Mesendoderm (in vitro differentiated cells): Measurements from ENCODE around the gene AIRE.

Source experiments
- DNase-seq: peaks from one replicate; pipeline ENCODE4 v3.0.0; 2013
- H2AK5ac ChIP-seq: 2 replicates; pipeline ENCODE4 v1.6.1; 2013; ENCODE audit warnings: low read length, inconsistent platforms
- H2BK120ac ChIP-seq: 2 replicates; pipeline ENCODE4 v1.6.1; 2013; ENCODE audit warnings: low read depth, mild to moderate bottlenecking, low read length, moderate library complexity, mixed read lengths
- H2BK15ac ChIP-seq: replicated peaks from 2 replicates; pipeline ENCODE4 v1.6.1; 2013; ENCODE audit warnings: low read depth, mild to moderate bottlenecking, moderate library complexity
- H2BK5ac ChIP-seq: 2 replicates; pipeline ENCODE4 v1.6.1; 2013; ENCODE audit warnings: low read length, inconsistent platforms
- H3K18ac ChIP-seq: 2 replicates; pipeline ENCODE4 v1.6.1; 2013; ENCODE audit warnings: mild to moderate bottlenecking, low read length, mixed read lengths
- H3K23ac ChIP-seq: one replicate; pipeline ENCODE4 v1.6.1; 2013; ENCODE audit warnings: low read length
- H3K27ac ChIP-seq: 2 replicates; pipeline ENCODE4 v1.5.1; 2013; ENCODE audit warnings: low read depth, mild to moderate bottlenecking, inconsistent platforms, low read length, moderate library complexity
- H3K27me3 ChIP-seq: 2 replicates; pipeline ENCODE4 v1.6.1; 2013; ENCODE audit warnings: low read length, control low read depth, mild to moderate bottlenecking, inconsistent platforms; ENCODE audit not compliant: insufficient read depth, poor library complexity
- H3K36me3 ChIP-seq: 2 replicates; pipeline ENCODE4 v1.6.1; 2013; ENCODE audit warnings: low read length, inconsistent platforms; ENCODE audit not compliant: control insufficient read depth, insufficient read depth
- H3K4ac ChIP-seq: one replicate; pipeline ENCODE4 v1.6.1; 2013; ENCODE audit warnings: low read depth, mild to moderate bottlenecking, low read length, moderate library complexity
- H3K4me1 ChIP-seq: 2 replicates; pipeline ENCODE4 v1.6.1; 2013; ENCODE audit warnings: low read depth, low read length, inconsistent platforms; ENCODE audit not compliant: control insufficient read depth
- H3K4me2 ChIP-seq: 2 replicates; pipeline ENCODE4 v1.6.1; 2013; ENCODE audit warnings: low read length
- H3K4me3 ChIP-seq: 2 replicates; pipeline ENCODE4 v1.5.1; 2013; ENCODE audit warnings: mild to moderate bottlenecking, low read length
- H3K56ac ChIP-seq: one replicate; pipeline ENCODE4 v1.6.1; 2013; ENCODE audit warnings: low read length
- H3K79me1 ChIP-seq: 2 replicates; pipeline ENCODE4 v1.6.1; 2013; ENCODE audit warnings: low read length, inconsistent platforms
- H3K79me2 ChIP-seq: 2 replicates; pipeline ENCODE4 v1.6.1; 2013; ENCODE audit warnings: mild to moderate bottlenecking, low read length; ENCODE audit not compliant: control insufficient read depth, insufficient read depth
- H3K9ac ChIP-seq: 2 replicates; pipeline ENCODE4 v1.6.1; 2013; ENCODE audit warnings: low read length, inconsistent platforms
- H4K5ac ChIP-seq: one replicate; pipeline ENCODE4 v1.6.1; 2013; ENCODE audit warnings: low read length
- H4K8ac ChIP-seq: one replicate; pipeline ENCODE4 v1.6.1; 2013; ENCODE audit warnings: low read depth, mild to moderate bottlenecking, control low read depth, low read length, moderate library complexity
- WGBS: extraction: QIAGEN DNeasy Blood & Tissue Kit; methylation state at CpG from one replicate; pipeline ENCODE4 v1.1.7; 2013; ENCODE audit warnings: low lambda C conversion rate, missing lambda C conversion rate; ENCODE audit not compliant: insufficient coverage; ENCODE audit errors: extremely low coverage; 5-methylcytosine and 5-hydroxymethylcytosine counted together

AIRE gene

DNA sequence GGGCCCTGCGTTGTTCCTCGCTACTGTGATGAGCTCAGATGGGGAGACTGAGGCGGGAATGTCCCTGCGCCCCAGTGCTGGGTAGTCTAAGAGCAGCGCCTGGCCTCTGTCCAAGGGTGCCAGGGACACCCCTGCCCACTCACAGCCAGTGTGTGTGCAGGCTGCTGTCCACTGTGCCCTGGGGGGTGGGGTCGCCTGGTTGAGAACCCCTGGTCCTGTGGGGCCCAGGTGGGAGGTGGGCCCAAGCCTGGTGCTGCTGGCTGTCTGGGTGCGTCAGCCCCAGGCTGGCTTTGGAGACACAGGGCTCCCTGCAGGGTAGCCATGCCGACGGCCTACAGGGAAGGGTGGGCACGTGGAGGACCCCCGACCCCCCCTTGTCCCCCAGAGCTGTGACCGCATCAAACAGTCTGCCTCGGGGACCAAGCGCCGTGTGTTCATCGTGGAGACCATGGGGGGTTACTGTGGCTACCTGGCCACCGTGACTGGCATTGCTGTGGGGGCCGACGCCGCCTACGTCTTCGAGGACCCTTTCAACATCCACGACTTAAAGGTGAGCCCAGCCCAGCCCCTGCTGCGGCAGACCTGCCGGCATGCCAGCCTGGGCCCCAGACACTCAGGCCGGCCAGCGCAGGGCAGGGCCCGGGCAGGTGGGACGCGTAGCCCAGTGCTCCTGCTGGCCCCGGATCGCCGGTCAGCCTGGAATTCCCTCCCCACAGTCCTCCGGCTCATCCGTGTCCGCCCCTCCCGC is 38.6 kb downstream of the AIRE start:
- Histone ChIP-seq H3K79me1 (no peaks in the 10 kb centered on the region), H2AK5ac (no peak overlapping the region), H3K4ac (no peak overlapping the region), H3K79me2 (no peaks in the 10 kb centered on the region), H2BK5ac (no peak overlapping the region), H3K4me3 (no peak overlapping the region), H3K27ac (no peak overlapping the region), H3K4me2 (no peak overlapping the region), H3K36me3 (peaks cover 2% of the 10 kb centered on the region), H3K4me1 (no peaks in the 10 kb centered on the region), H3K27me3 (no peaks in the 10 kb centered on the region), H4K8ac (no peak overlapping the region), H3K18ac (no peak overlapping the region), H2BK15ac (no peak overlapping the region), H3K9ac (no peak overlapping the region), H2BK120ac (no peak overlapping the region), H4K5ac (no peak overlapping the region), H3K23ac (no peak overlapping the region), H3K56ac (no peak overlapping the region)
- no CpG with 5 or more reads among the region's 37 CpGs for WGBS
- no peak for DNase-seq

DNA sequence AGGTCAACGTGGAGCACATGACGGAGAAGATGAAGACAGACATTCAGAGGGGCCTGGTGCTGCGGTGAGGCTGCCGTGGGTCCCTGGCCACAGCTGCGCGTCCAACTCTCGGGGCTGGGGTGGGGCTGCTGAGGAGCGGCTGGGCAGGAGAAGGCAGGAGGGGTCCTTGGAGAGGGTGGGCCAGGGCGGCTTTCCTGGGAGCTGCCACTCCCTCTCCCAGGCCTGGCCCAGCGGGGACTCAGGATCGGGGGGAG is 39.1 kb downstream of the AIRE start:
- no peaks in the 10 kb centered on the region for H3K4me1 ChIP-seq
- H3K4me2 ChIP-seq, result no peak overlapping the region
- H2BK120ac ChIP-seq, result no peak overlapping the region
- no peak overlapping the region for H2BK15ac ChIP-seq
- H3K27me3 ChIP-seq, result no peaks in the 10 kb centered on the region
- H2BK5ac ChIP-seq, result no peak overlapping the region
- WGBS, result no CpG with 5 or more reads among the region's 11 CpGs
- H4K5ac ChIP-seq, result no peak overlapping the region
- H4K8ac ChIP-seq, result no peak overlapping the region
- H3K18ac ChIP-seq, result no peak overlapping the region
- no peak overlapping the region for H3K9ac ChIP-seq
- H3K4ac ChIP-seq, result no peak overlapping the region
- no peak overlapping the region for H3K4me3 ChIP-seq
- H3K79me2 ChIP-seq, result no peaks in the 10 kb centered on the region
- no peak overlapping the region for H3K27ac ChIP-seq
- no peak overlapping the region for H3K23ac ChIP-seq
- no peak overlapping the region for H2AK5ac ChIP-seq
- no peak overlapping the region for H3K56ac ChIP-seq
- no peaks in the 10 kb centered on the region for H3K79me1 ChIP-seq
- H3K36me3 ChIP-seq, result peaks cover 2% of the 10 kb centered on the region
- DNase-seq, result no peak

DNA sequence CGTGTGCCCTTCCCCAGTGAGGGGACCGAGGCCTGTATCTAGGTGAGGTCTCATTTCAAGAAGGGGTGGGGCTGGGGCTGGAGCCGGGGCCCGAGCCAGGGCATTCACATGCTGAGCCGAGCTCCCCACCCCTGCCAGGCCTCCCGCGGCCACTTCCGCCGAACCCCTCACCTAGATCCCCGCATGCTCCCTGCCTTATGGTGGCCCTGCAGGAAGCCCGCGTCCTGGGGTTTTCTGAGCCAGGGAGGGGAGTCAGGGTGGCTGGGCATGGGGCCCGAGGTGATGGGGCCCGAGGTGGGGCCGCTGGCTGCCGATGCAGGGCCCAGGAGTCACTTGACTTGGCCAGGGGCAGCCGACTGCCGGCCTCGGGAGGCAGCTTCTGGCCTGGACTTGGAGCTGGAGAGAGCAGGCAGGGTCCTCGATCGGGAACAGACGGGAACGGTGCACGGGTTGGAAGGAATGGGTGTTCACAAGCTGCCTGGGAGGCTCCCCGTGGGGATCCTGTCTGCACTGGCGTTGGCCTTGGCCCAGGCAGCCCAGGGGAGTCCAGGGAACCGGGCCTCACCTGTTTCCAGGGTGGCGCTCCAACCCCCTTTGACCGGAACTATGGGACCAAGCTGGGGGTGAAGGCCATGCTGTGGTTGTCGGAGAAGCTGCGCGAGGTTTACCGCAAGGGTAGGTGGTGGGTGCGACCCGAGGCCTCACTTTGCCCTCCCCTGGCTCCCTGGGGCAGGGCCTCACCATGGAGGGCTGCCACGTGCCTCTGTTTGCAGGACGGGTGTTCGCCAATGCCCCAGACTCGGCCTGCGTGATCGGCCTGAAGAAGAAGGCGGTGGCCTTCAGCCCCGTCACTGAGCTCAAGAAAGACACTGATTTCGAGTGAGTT is 40.0 kb downstream of the AIRE start:
- Histone ChIP-seq H3K4me2 (no peak overlapping the region), H3K18ac (no peak overlapping the region), H3K9ac (no peak overlapping the region), H2BK120ac (no peak overlapping the region), H2BK5ac (no peak overlapping the region), H3K56ac (no peak overlapping the region), H3K23ac (no peak overlapping the region), H3K36me3 (peaks cover 2% of the 10 kb centered on the region), H3K27me3 (no peaks in the 10 kb centered on the region), H4K5ac (no peak overlapping the region), H4K8ac (no peak overlapping the region), H2AK5ac (no peak overlapping the region), H3K79me2 (no peaks in the 10 kb centered on the region), H3K27ac (no peak overlapping the region), H2BK15ac (no peak overlapping the region), H3K4ac (no peak overlapping the region), H3K79me1 (no peaks in the 10 kb centered on the region), H3K4me1 (no peaks in the 10 kb centered on the region), H3K4me3 (no peak overlapping the region)
- WGBS, result no CpG with 5 or more reads among the region's 44 CpGs
- no peak for DNase-seq

DNA sequence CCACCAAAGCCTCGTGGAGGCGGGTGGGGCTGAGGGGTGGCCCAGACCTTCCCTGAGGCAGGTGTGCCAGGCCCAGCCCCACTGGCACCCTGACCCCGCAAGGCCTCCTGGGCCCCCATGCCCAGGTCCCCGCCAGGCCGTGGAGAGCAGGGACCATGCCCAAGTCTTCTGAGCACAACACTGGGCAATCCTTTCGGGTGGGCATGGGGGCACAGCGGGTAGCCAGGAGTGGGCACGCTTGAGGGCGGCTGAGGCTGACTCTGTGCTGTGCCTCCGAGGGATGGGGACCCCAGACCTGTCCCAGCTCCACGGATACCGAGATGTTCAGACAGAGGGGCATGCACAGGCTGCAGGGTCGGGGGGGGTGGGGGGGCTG is 40.6 kb downstream of the AIRE start:
- no peak overlapping the region for H3K27ac ChIP-seq
- H3K23ac ChIP-seq, result no peak overlapping the region
- H3K9ac ChIP-seq, result no peak overlapping the region
- H2AK5ac ChIP-seq, result no peak overlapping the region
- H4K8ac ChIP-seq, result no peak overlapping the region
- H3K27me3 ChIP-seq, result no peaks in the 10 kb centered on the region
- no peaks in the 10 kb centered on the region for H3K4me1 ChIP-seq
- no peak for DNase-seq
- no peak overlapping the region for H2BK5ac ChIP-seq
- H3K79me2 ChIP-seq, result no peaks in the 10 kb centered on the region
- no peak overlapping the region for H3K4me3 ChIP-seq
- H3K56ac ChIP-seq, result no peak overlapping the region
- no peak overlapping the region for H3K4me2 ChIP-seq
- H3K4ac ChIP-seq, result no peak overlapping the region
- no peak overlapping the region for H3K18ac ChIP-seq
- H3K36me3 ChIP-seq, result peaks cover 2% of the 10 kb centered on the region
- H4K5ac ChIP-seq, result no peak overlapping the region
- WGBS, result no CpG with 5 or more reads among the region's 13 CpGs
- H3K79me1 ChIP-seq, result no peaks in the 10 kb centered on the region
- H2BK120ac ChIP-seq, result no peak overlapping the region
- no peak overlapping the region for H2BK15ac ChIP-seq

DNA sequence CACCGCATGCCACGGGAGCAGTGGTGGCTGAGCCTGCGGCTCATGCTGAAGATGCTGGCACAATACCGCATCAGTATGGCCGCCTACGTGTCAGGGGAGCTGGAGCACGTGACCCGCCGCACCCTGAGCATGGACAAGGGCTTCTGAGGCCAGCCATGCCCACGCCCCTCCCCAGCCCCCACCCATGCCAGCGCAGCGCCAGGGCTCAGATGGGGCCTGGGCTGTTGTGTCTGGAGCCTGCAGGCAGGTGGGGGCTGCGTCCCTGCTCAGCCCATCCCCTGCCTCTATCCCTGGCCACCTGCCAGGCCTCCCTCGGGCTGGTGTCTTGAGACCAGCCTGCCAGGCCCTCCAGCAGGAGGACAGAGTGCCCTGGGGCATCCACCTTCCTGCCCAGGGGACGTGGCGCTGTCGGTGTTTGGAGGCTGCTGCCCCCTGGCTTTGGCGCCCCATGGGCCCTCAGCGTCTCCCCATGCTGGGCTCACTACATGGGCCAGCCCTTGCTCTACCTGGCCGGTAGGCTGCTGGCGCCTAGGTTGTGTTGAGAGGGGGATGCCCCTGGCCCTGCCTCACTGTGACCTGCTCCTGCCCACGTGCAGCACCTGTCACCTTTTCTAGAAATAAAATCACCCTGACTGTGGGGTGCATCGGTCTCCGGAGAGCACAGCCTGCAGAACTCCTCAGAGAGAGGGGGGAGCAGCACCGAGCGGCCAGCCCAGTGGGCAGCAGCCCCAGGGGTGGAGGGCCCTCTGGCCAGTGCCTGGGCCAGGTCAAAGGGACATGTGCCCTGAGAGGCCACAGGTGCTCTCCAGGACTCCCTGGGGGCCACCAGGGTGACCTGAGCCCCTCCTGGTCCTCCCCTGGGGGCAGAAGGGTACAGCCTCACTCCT is 41.3 kb downstream of the AIRE start:
- no peak overlapping the region for H2BK5ac ChIP-seq
- no CpG with 5 or more reads among the region's 26 CpGs for WGBS

More for the DNA sequence above, 41.3 kb downstream of the AIRE start:
- no peak overlapping the region for H3K27ac ChIP-seq
- no peak overlapping the region for H3K4me2 ChIP-seq
- H3K4ac ChIP-seq, result no peak overlapping the region
- no peak overlapping the region for H2BK15ac ChIP-seq
- DNase-seq, result no peak
- no peak overlapping the region for H4K8ac ChIP-seq
- no peaks in the 10 kb centered on the region for H3K79me2 ChIP-seq
- H2BK120ac ChIP-seq, result no peak overlapping the region
- H3K36me3 ChIP-seq, result peaks cover 2% of the 10 kb centered on the region
- H3K4me3 ChIP-seq, result no peak overlapping the region
- no peaks in the 10 kb centered on the region for H3K79me1 ChIP-seq
- no peak overlapping the region for H3K23ac ChIP-seq
- H3K18ac ChIP-seq, result no peak overlapping the region
- no peak overlapping the region for H3K9ac ChIP-seq
- H3K4me1 ChIP-seq, result no peaks in the 10 kb centered on the region
- no peaks in the 10 kb centered on the region for H3K27me3 ChIP-seq
- no peak overlapping the region for H4K5ac ChIP-seq
- no peak overlapping the region for H2AK5ac ChIP-seq
- H3K56ac ChIP-seq, result no peak overlapping the region
